Naive thymus-derived CD4-positive, alpha-beta T cell (primary cell): ENCODE measurements around the gene ESRRG. TPM values are rescaled to one million over a fixed set of nuclear protein-coding genes. Genes with fewer than 3 reads are reported as not detected.

Source experiments
- ATAC-seq: fragments of 150-1000 bp; cut with Tn5 transposase; 2 replicates; pipeline ENCODE4 v1.10.0; 2021; ENCODE audit warnings: mild to moderate bottlenecking, moderate library complexity
- CTCF ChIA-PET: fragments of 350-600 bp; sonication (Branson Sonifier 250); formaldehyde crosslinking; loops from one replicate; lab custom pipeline; 2021; ENCODE audit warnings: antibody characterized with exemption; lab: Charles Lee
- POLR2A ChIA-PET: fragments of 350-600 bp; sonication (Branson Sonifier 250); formaldehyde crosslinking; loops from one replicate; lab custom pipeline; 2021; ENCODE audit warnings: antibody characterized with exemption, inconsistent platforms; lab: Charles Lee
- DNase-seq, 9 donors: peaks; one replicate each; pipeline versions ENCODE4 v3.0.0 to v3.0.0-alpha.2; 2020 to 2022; ENCODE audit warnings: mixed read lengths in 1 of 9
- H3K27ac ChIP-seq: one replicate; pipeline ENCODE4 v1.7.0; 2013; ENCODE audit warnings: mild to moderate bottlenecking, low read depth, low read length, moderate library complexity
- H3K27me3 ChIP-seq, 2 donors: one replicate each; pipeline ENCODE4 v1.7.0; 2013; ENCODE audit warnings: low read length in 2 of 2, mild to moderate bottlenecking in 2 of 2, moderate library complexity in 2 of 2; ENCODE audit not compliant: control insufficient read depth in 2 of 2, insufficient read depth in 2 of 2
- H3K36me3 ChIP-seq, 3 experiments: 1 replicate in 2 of 3; 2 replicates in 1 of 3; pipeline ENCODE4 v1.7.0; 2013; ENCODE audit warnings: low read length in 3 of 3, mild to moderate bottlenecking in 3 of 3, moderate library complexity in 1 of 3; ENCODE audit not compliant: insufficient read depth in 3 of 3, control insufficient read depth in 2 of 3
- H3K4me1 ChIP-seq, 2 donors: one replicate each; pipeline ENCODE4 v1.7.0; 2013; ENCODE audit warnings: low read length in 2 of 2, mild to moderate bottlenecking in 2 of 2, moderate library complexity in 1 of 2; ENCODE audit not compliant: control insufficient read depth in 2 of 2, insufficient read depth in 2 of 2
- H3K4me3 ChIP-seq: 2 replicates; pipeline ENCODE4 v1.7.0; 2013; ENCODE audit warnings: mild to moderate bottlenecking, low read length
- H3K9me3 ChIP-seq, 3 experiments: 1 replicate in 2 of 3; 2 replicates in 1 of 3; pipeline ENCODE4 v1.7.0; 2013; ENCODE audit warnings: low read length in 3 of 3; ENCODE audit not compliant: control insufficient read depth in 2 of 3
- H3K27ac Mint-ChIP-seq, 9 donors: one replicate each; pipeline ENCODE4 v1.8.0; 2020 to 2022; ENCODE audit warnings: mixed read lengths in 9 of 9, mild to moderate bottlenecking in 8 of 9, moderate library complexity in 5 of 9, inconsistent platforms in 2 of 9
- H3K27me3 Mint-ChIP-seq, 5 donors: one replicate each; pipeline ENCODE4 v1.8.0; 2021 to 2022; ENCODE audit warnings: mixed read lengths in 5 of 5, mild to moderate bottlenecking in 1 of 5
- H3K36me3 Mint-ChIP-seq, 5 donors: one replicate each; pipeline ENCODE4 v1.8.0; 2020 to 2022; ENCODE audit warnings: mixed read lengths in 5 of 5, mild to moderate bottlenecking in 3 of 5, inconsistent platforms in 1 of 5
- H3K4me1 Mint-ChIP-seq, 7 donors: one replicate each; pipeline ENCODE4 v1.8.0; 2020 to 2022; ENCODE audit warnings: mixed read lengths in 7 of 7, mild to moderate bottlenecking in 3 of 7, inconsistent platforms in 1 of 7
- H3K4me3 Mint-ChIP-seq, 10 donors: one replicate each; pipeline ENCODE4 v1.8.0; 2020 to 2022; ENCODE audit warnings: mild to moderate bottlenecking in 10 of 10, mixed read lengths in 10 of 10, moderate library complexity in 6 of 10, inconsistent platforms in 2 of 10
- H3K9me3 Mint-ChIP-seq, 11 donors: one replicate each; pipeline ENCODE4 v1.8.0; 2020 to 2022; ENCODE audit warnings: mixed read lengths in 11 of 11, mild to moderate bottlenecking in 4 of 11, inconsistent platforms in 1 of 11, moderate library complexity in 1 of 11
- intact Hi-C, 2 donors: fragments of 100-400 bp; cut with micrococcal nuclease; formaldehyde crosslinking; loops; one replicate each; pipeline ENCODE4 v1.15.1; 2023
- polyA plus RNA-seq, 2 donors: library from polyadenylated mRNA; unstranded; fragments of 300-500 nt; fragmentation: Illumina TruSeq; gene quantifications; one replicate each; pipeline ENCODE4 v1.2.3, GENCODE V29; 2021
- total RNA-seq, 6 experiments: library from RNA in 5 of 6; stranded (reverse) in 5 of 6; gene quantifications; 1 replicate in 5 of 6; 2 replicates in 1 of 6; pipeline ENCODE4 v1.2.3 and lab custom pipeline; 2021 to 2026

ESRRG gene
- total and polyA plus RNA-seq, 7 experiments from 2014 or later, result not detected

DNA sequence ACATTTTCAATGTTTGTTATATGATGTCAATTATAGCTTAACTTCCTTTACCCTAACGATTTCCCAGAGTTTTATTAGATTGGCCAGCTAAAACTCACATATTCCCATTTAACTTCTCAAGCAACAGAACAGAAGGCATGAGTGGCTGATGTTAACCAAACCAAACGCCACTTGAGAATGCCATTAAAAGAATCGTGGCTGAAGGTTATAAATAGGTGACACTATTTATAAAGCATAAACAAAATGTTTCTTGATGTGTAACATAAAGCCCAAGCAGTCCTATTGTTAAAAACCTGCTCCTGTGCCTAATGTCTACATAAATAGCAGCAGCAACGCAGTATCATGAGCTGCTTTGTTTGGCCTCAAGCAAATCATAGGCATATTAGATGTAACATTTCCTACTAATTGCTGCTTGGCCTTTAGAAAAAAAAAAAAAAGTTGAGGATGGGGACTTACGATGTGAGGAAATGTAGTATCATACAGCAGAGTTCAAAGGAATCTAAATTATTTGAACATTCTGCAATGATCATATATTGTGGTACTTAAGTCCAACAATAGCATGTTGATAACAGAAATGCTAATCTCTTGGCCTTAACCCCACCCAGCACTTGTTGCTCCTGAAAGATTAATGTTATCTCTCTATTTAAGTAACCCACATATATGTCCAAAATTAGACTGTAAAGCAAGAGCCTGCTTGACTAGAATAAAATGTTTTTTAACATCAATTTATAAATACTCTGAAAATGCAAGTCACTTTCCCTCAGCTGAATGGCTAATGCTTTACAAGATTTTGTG, 106.0 kb downstream of the ESRRG start:
- Mint-ChIP-seq H3K4me1 (no peaks in the 10 kb centered on the region), H3K27me3 (no peaks in the 10 kb centered on the region), H3K9me3 (peaks cover 0 to 9% (median 1%) of the 10 kb centered on the region in 11 donors), H3K36me3 (no peaks in the 10 kb centered on the region), H3K4me3 (no peak overlapping the region), H3K27ac (no peak overlapping the region)
- POLR2A ChIA-PET, result no interaction called here
- Histone ChIP-seq H3K4me1 (no peaks in the 10 kb centered on the region), H3K4me3 (no peak overlapping the region), H3K27me3 (no peaks in the 10 kb centered on the region), H3K9me3 (no peaks in the 10 kb centered on the region), H3K27ac (no peak overlapping the region), H3K36me3 (no peaks in the 10 kb centered on the region)
- CTCF ChIA-PET, result no interaction called here
- DNase-seq (no peak), ATAC-seq (no peak)
- intact Hi-C loops, result no loop called here

DNA sequence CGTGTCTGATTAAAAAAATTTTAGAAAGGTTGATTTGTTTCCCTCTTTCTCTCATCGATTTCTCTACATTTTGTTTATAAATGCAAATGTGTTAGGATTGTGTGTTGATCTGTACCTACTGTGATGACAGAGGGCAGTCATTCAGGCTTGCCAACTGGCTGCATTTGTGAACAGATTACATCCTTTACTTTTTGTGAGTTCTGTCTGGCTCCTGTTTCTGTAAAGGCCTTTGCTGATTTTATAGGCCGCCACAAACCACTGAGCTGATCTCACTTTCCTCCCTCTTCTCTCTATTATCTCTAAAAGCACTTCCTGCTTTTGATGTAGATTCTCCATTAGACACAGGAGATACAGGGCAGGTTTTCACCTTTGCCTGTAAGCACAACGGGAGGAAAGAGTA, 106.8 kb downstream of the ESRRG start:
- H3K9me3 Mint-ChIP-seq, result peaks cover 0 to 15% (median 2%) of the 10 kb centered on the region in 11 donors
- Histone ChIP-seq H3K36me3 (no peaks in the 10 kb centered on the region), H3K9me3 (no peaks in the 10 kb centered on the region), H3K4me1 (no peaks in the 10 kb centered on the region), H3K27me3 (no peaks in the 10 kb centered on the region), H3K4me3 (no peak overlapping the region), H3K27ac (no peak overlapping the region)
- POLR2A ChIA-PET, result no interaction called here
- intact Hi-C loops, result no loop called here
- ATAC-seq, result no peak
- CTCF ChIA-PET, result no interaction called here
- no peak overlapping the region for H3K4me3 Mint-ChIP-seq
- no peak for DNase-seq
- H3K4me1 Mint-ChIP-seq, result no peaks in the 10 kb centered on the region
- H3K27me3 Mint-ChIP-seq, result no peaks in the 10 kb centered on the region
- H3K27ac Mint-ChIP-seq, result no peak overlapping the region
- no peaks in the 10 kb centered on the region for H3K36me3 Mint-ChIP-seq

DNA sequence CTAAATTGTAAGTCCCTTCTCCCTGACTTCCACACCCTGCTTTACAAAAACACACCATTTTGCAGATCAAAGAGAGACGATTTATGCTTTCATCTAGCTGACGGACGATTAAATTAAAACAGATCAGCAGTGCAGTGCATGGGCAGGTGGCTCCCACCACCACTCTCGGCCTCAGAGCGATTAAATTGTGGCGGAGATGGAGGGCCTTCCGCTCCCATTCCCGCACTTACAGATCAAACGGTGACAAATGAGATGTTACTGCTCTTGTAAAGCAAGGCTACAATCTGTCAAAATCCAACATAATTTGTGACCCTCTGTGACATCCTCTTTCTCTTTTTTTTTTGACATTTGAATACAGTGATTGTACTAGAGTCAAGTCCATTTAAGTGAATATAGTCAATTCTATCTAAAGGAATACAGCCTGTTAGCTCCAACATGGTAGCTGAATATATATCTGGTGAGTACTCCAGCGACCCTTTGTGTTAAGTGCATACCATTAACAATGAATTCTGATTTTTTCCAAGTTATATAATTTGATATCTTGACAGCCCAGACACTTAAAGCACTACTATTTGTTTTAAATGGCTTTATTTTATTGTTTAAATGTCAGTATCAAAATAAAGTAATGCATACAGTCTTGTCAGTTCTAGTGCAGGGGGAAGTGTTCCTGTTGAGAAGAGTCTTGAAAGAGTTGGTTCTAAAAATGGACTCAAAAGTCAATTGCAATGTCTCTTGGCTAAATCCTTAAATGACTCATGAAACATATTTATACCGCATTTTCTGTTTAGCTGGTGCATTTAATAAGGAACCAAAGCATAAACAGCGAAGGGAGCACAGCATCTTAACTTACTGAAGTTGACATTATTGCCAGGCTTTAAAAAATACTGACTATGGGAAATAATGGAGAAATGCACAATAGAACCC, 109.0 kb downstream of the ESRRG start:
- DNase-seq (no peak), ATAC-seq (no peak)
- ChIA-PET CTCF (no interaction called here), POLR2A (no interaction called here)
- intact Hi-C loops, result no loop called here
- Mint-ChIP-seq H3K4me1 (no peaks in the 10 kb centered on the region), H3K27me3 (no peaks in the 10 kb centered on the region), H3K27ac (no peak overlapping the region), H3K9me3 (peaks cover 0 to 18% (median 2%) of the 10 kb centered on the region in 11 donors), H3K4me3 (no peak overlapping the region), H3K36me3 (no peaks in the 10 kb centered on the region)
- Histone ChIP-seq H3K27me3 (no peaks in the 10 kb centered on the region), H3K36me3 (no peaks in the 10 kb centered on the region), H3K27ac (no peak overlapping the region), H3K4me1 (no peaks in the 10 kb centered on the region), H3K4me3 (no peak overlapping the region), H3K9me3 (no peaks in the 10 kb centered on the region)

DNA sequence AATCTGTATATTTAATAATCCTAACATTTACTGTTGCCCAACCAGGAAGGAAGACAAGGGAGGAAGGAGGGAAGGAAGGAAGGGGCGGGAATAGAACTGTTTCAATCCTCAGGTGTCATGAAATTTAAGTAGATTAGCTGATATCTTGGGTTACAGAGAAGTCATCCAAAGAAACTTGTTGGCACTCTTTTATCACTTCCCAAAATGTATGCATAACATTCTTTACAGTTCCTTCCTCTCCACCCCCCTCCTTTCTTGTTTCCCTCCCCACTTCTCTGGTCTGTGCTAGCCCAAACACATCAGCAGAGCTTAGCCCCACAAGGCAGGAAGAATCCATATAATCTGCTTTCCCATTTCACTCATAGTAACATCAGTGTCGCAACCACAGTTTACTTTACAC, 110.9 kb downstream of the ESRRG start:
- H3K9me3 ChIP-seq, result no peaks in the 10 kb centered on the region
- H3K4me1 Mint-ChIP-seq, result no peaks in the 10 kb centered on the region
- intact Hi-C loops, result no loop called here
- DNase-seq (no peak), ATAC-seq (no peak)
- H3K9me3 Mint-ChIP-seq, result peaks cover 0 to 18% (median 2%) of the 10 kb centered on the region in 11 donors
- H3K27ac ChIP-seq, result no peak overlapping the region
- POLR2A ChIA-PET, result no interaction called here
- H3K36me3 ChIP-seq, result no peaks in the 10 kb centered on the region
- no peak overlapping the region for H3K27ac Mint-ChIP-seq
- CTCF ChIA-PET, result no interaction called here
- no peaks in the 10 kb centered on the region for H3K27me3 Mint-ChIP-seq
- H3K4me1 ChIP-seq, result no peaks in the 10 kb centered on the region
- no peaks in the 10 kb centered on the region for H3K27me3 ChIP-seq
- no peak overlapping the region for H3K4me3 Mint-ChIP-seq
- H3K4me3 ChIP-seq, result no peak overlapping the region
- no peaks in the 10 kb centered on the region for H3K36me3 Mint-ChIP-seq

DNA sequence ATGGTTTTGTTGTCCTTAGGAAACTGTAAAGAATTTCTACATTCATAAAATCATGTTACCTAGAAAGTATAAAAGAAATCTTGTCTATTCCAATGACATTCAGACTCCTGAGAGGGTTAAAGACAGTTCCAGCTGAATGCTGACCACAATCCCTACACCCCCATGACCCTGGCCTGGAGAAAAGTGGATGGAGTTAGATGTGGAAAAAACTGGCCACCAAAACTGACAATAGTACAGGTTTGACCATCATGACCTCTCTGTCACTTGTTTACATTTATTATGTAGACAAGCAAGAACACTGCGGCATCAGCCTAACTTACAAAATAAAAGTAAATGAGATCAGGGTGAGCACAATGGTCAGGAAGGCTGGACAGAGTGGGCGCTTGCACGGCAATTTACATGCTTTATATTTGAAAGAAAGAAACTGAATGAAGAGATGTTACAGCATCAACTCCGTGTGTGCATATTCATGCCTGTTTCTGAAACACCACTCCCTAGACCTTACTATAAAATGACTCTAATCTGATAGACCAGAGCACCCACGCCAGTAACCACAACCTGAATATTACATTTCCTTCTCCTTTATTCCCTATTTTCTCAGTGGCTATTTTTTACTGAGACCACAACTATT, 116.0 kb downstream of the ESRRG start:
- ChIA-PET CTCF (no interaction called here), POLR2A (no interaction called here)
- no peak overlapping the region for H3K27ac ChIP-seq
- intact Hi-C loops, result no loop called here
- DNase-seq (no peak), ATAC-seq (no peak)
- Mint-ChIP-seq H3K27me3 (peaks cover 0 to 5% (median 3%) of the 10 kb centered on the region in 5 donors), H3K27ac (no peak overlapping the region), H3K36me3 (no peaks in the 10 kb centered on the region), H3K4me3 (no peak overlapping the region), H3K4me1 (no peaks in the 10 kb centered on the region), H3K9me3 (peaks cover 0 to 12% (median 4%) of the 10 kb centered on the region in 11 donors)
- no peaks in the 10 kb centered on the region for H3K9me3 ChIP-seq
- H3K27me3 ChIP-seq, result no peaks in the 10 kb centered on the region
- no peaks in the 10 kb centered on the region for H3K36me3 ChIP-seq
- no peak overlapping the region for H3K4me3 ChIP-seq
- H3K4me1 ChIP-seq, result no peaks in the 10 kb centered on the region

DNA sequence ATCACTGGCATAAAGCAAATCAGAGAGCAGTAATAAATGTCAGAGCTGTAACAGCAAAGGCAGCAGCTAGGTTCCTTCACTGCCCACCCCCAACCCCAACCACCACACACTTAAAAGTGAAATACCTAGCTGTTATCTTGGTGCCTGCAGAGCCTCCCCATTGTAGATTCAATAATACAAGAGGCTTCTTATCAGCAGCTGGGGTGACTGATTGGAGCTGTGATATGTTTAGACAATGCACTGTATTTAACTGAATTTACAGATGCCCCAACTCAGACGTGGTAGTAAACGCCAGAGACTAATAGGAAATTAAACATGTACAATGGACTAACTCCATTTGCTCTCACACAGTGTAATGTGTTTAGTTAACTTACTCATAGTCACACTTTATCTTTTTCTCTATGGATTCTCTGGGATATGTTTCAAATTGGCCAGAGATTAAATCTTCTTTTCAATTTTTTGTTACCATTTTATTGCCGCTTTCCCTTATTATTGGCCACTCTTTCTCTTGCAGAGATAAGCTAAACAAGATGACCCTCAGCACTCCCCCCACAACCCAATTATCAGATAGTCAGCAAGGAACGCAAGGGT, 117.1 kb downstream of the ESRRG start:
- H3K9me3 Mint-ChIP-seq, result peaks cover 0 to 8% (median 2%) of the 10 kb centered on the region in 11 donors

More for the DNA sequence above, 117.1 kb downstream of the ESRRG start:
- ChIA-PET CTCF (no interaction called here), POLR2A (no interaction called here)
- Mint-ChIP-seq H3K27ac (no peak overlapping the region), H3K4me3 (no peak overlapping the region), H3K27me3 (peaks cover 9 to 12% (median 11%) of the 10 kb centered on the region in 5 donors), H3K36me3 (no peaks in the 10 kb centered on the region), H3K4me1 (peaks cover 0 to 1% (median 0%) of the 10 kb centered on the region in 7 donors)
- H3K4me1 ChIP-seq, result no peaks in the 10 kb centered on the region
- no peak for DNase-seq
- H3K36me3 ChIP-seq, result no peaks in the 10 kb centered on the region
- no peak overlapping the region for H3K27ac ChIP-seq
- H3K27me3 ChIP-seq, result no peaks in the 10 kb centered on the region
- no peaks in the 10 kb centered on the region for H3K9me3 ChIP-seq
- intact Hi-C loops, result no loop called here
- no peak overlapping the region for H3K4me3 ChIP-seq
- no peak for ATAC-seq
